IMR-90 (cell line): ENCODE results near the gene NOX3. TPM values are rescaled to one million over a fixed set of nuclear protein-coding genes. Genes with fewer than 3 reads are reported as not detected.

ENCODE experiments used
- ATAC-seq: fragments of 200-7000 bp; cut with Tn5 transposase; 2 replicates; pipeline ENCODE4 v1.9.1; 2020; ENCODE audit warnings: low read depth, mild to moderate bottlenecking, moderate library complexity
- BruUV-seq: library from RNA; stranded (reverse); fragments of 400-500 nt; replicated peaks from 2 replicates; lab custom pipeline; 2021; lab: Mats Ljungman, UMichigan
- CTCF ChIA-PET: fragments of 300-600 bp; formaldehyde crosslinking; extraction: SDS; loops from one replicate; lab custom pipeline; 2021; ENCODE audit warnings: antibody characterized with exemption; lab: Yijun Ruan, JAX
- POLR2A ChIA-PET: fragments of 300-600 bp; sonication (Branson Sonifier 250); formaldehyde crosslinking; loops from one replicate; lab custom pipeline; 2022; ENCODE audit warnings: antibody characterized with exemption; ENCODE audit not compliant: unreplicated experiment; lab: Charles Lee
- DNase-seq: peaks from one replicate; pipeline ENCODE4 v3.0.0; 2013
- H2AFZ ChIP-seq: replicated peaks from 2 replicates; pipeline ENCODE3; 2013; ENCODE audit warnings: low read length, mild to moderate bottlenecking; ENCODE audit not compliant: poor library complexity
- H2AK5ac ChIP-seq: 2 replicates; pipeline ENCODE4 v1.6.1; 2013; ENCODE audit warnings: low read depth, low read length, inconsistent platforms
- H2AK9ac ChIP-seq: replicated peaks from 2 replicates; pipeline ENCODE3; 2013; ENCODE audit warnings: mild to moderate bottlenecking, low read depth, low read length, moderate library complexity; ENCODE audit not compliant: poor library complexity
- H2BK120ac ChIP-seq: 2 replicates; pipeline ENCODE4 v1.6.1; 2013; ENCODE audit warnings: low read depth, low read length, inconsistent platforms
- H2BK15ac ChIP-seq: 3 replicates; pipeline ENCODE4 v1.6.1; 2013; ENCODE audit warnings: low read depth, low read length, inconsistent platforms
- H2BK20ac ChIP-seq: 2 replicates; pipeline ENCODE4 v1.6.1; 2013; ENCODE audit warnings: low read depth, mild to moderate bottlenecking, inconsistent platforms, low read length, moderate library complexity
- H2BK5ac ChIP-seq: 2 replicates; pipeline ENCODE4 v1.6.1; 2013; ENCODE audit warnings: mild to moderate bottlenecking, low read depth, low read length, inconsistent platforms; ENCODE audit not compliant: poor library complexity, severe bottlenecking
- H3K14ac ChIP-seq: replicated peaks from 2 replicates; pipeline ENCODE4 v1.6.1; 2013; ENCODE audit warnings: low read depth, low read length, inconsistent platforms
- H3K18ac ChIP-seq: 2 replicates; pipeline ENCODE4 v1.6.1; 2013; ENCODE audit warnings: low read depth, low read length, control low read depth
- H3K23ac ChIP-seq: 2 replicates; pipeline ENCODE4 v1.6.1; 2013; ENCODE audit warnings: low read depth, low read length, inconsistent platforms
- H3K27ac ChIP-seq: 2 replicates; pipeline ENCODE4 v1.5.1; 2013; ENCODE audit warnings: mild to moderate bottlenecking, control low read depth, low read length; ENCODE audit not compliant: insufficient read depth
- H3K27me3 ChIP-seq: 2 replicates; pipeline ENCODE4 v1.6.1; 2013; ENCODE audit warnings: low read length; ENCODE audit not compliant: control insufficient read depth, insufficient read depth
- H3K36me3 ChIP-seq: 2 replicates; pipeline ENCODE4 v1.6.1; 2013; ENCODE audit warnings: low read length, mixed read lengths; ENCODE audit not compliant: control insufficient read depth, insufficient read depth
- H3K4ac ChIP-seq: 2 replicates; pipeline ENCODE4 v1.6.1; 2013; ENCODE audit warnings: low read depth, low read length, inconsistent platforms
- H3K4me1 ChIP-seq: 2 replicates; pipeline ENCODE4 v1.6.1; 2013; ENCODE audit warnings: low read length, mixed read lengths; ENCODE audit not compliant: control insufficient read depth, insufficient read depth
- H3K4me2 ChIP-seq: 2 replicates; pipeline ENCODE4 v1.6.1; 2013; ENCODE audit warnings: low read depth, mild to moderate bottlenecking, control low read depth, low read length, moderate library complexity
- H3K4me3 ChIP-seq: 2 replicates; pipeline ENCODE4 v1.5.1; 2013; ENCODE audit warnings: low read depth, mild to moderate bottlenecking, control low read depth, low read length, moderate library complexity; ENCODE audit not compliant: insufficient read depth
- H3K56ac ChIP-seq: 2 replicates; pipeline ENCODE4 v1.6.1; 2013; ENCODE audit warnings: low read length, inconsistent platforms; ENCODE audit not compliant: insufficient read depth; ENCODE audit errors: extremely low read depth
- H3K79me1 ChIP-seq, 2 experiments: 2 replicates each; pipeline ENCODE4 v1.6.1; 2013; ENCODE audit warnings: low read length in 2 of 2, inconsistent platforms in 1 of 2, low read depth in 1 of 2
- H3K9ac ChIP-seq: 2 replicates; pipeline ENCODE4 v1.6.1; 2013; ENCODE audit warnings: low read depth, low read length, control low read depth
- H3K9me1 ChIP-seq: 2 replicates; pipeline ENCODE4 v1.6.1; 2013; ENCODE audit warnings: low read length, inconsistent platforms; ENCODE audit not compliant: insufficient read depth
- H3K9me3 ChIP-seq: 2 replicates; pipeline ENCODE4 v1.6.1; 2013; ENCODE audit warnings: low read length; ENCODE audit not compliant: control insufficient read depth, insufficient read depth
- H4K20me1 ChIP-seq: 2 replicates; pipeline ENCODE4 v1.6.1; 2013; ENCODE audit warnings: low read length, inconsistent platforms; ENCODE audit not compliant: insufficient read depth
- H4K5ac ChIP-seq: 2 replicates; pipeline ENCODE4 v1.6.1; 2013; ENCODE audit warnings: mild to moderate bottlenecking, low read depth, low read length, control low read depth
- H4K8ac ChIP-seq, 2 experiments: 2 replicates each; pipeline ENCODE4 v1.6.1; 2013; ENCODE audit warnings: low read depth in 2 of 2, low read length in 2 of 2, control low read depth in 1 of 2, inconsistent platforms in 1 of 2
- H4K91ac ChIP-seq: 2 replicates; pipeline ENCODE4 v1.6.1; 2013; ENCODE audit warnings: low read depth, low read length, inconsistent platforms; ENCODE audit not compliant: insufficient read depth
- BHLHE40 ChIP-seq: fragments of 150-350 bp; IDR thresholded peaks from 2 replicates; pipeline ENCODE4 v1.6.1; 2016; ENCODE audit warnings: mild to moderate bottlenecking, low read depth, low read length
- CEBPB ChIP-seq: IDR thresholded peaks from 2 replicates; pipeline ENCODE4 v1.6.1; 2012; ENCODE audit warnings: low read depth, low read length, improper control_type of control experiment
- CHD1 ChIP-seq: IDR thresholded peaks from 2 replicates; pipeline ENCODE4 v1.6.1; 2012; ENCODE audit warnings: low read depth, low read length, improper control_type of control experiment
- FOS ChIP-seq: fragments of 150-350 bp; IDR thresholded peaks from 2 replicates; pipeline ENCODE4 v1.6.1; 2016; ENCODE audit warnings: low read depth, low read length
- MAFK ChIP-seq: IDR thresholded peaks from 2 replicates; pipeline ENCODE4 v1.6.1; 2012; ENCODE audit warnings: low read depth, low read length, improper control_type of control experiment
- MAZ ChIP-seq: IDR thresholded peaks from 2 replicates; pipeline ENCODE4 v1.6.1; 2012; ENCODE audit warnings: low read depth, mild to moderate bottlenecking, low read length, improper control_type of control experiment, moderate library complexity, borderline replicate concordance
- MXI1 ChIP-seq: IDR thresholded peaks from 2 replicates; pipeline ENCODE4 v1.6.1; 2012; ENCODE audit warnings: low read depth, mild to moderate bottlenecking, low read length, moderate library complexity, borderline replicate concordance
- NFE2L2 ChIP-seq: fragments of 150-350 bp; IDR thresholded peaks from 2 replicates; pipeline ENCODE4 v1.6.1; 2016; ENCODE audit warnings: low read depth, mild to moderate bottlenecking, low read length
- POLR2A ChIP-seq: IDR thresholded peaks from 2 replicates; pipeline ENCODE4 v1.6.1; 2012; ENCODE audit warnings: mild to moderate bottlenecking, low read depth, low read length
- RAD21 ChIP-seq: IDR thresholded peaks from 2 replicates; pipeline ENCODE4 v1.6.1; 2012; ENCODE audit warnings: low read length, improper control_type of control experiment
- RCOR1 ChIP-seq: IDR thresholded peaks from 2 replicates; pipeline ENCODE4 v1.6.1; 2012; ENCODE audit warnings: mild to moderate bottlenecking, low read length, improper control_type of control experiment; ENCODE audit not compliant: insufficient replicate concordance
- RFX5 ChIP-seq: IDR thresholded peaks from 2 replicates; pipeline ENCODE4 v1.8.0; 2012; ENCODE audit warnings: low read depth, mild to moderate bottlenecking, low read length, moderate library complexity
- SMC3 ChIP-seq: fragments of 150-350 bp; IDR thresholded peaks from 2 replicates; pipeline ENCODE4 v1.6.1; 2016; ENCODE audit warnings: low read depth, mild to moderate bottlenecking, antibody characterized with exemption, low read length, moderate library complexity
- WGBS, 2 experiments: methylation state at CpG; one replicate each; pipeline versions ENCODE4 v1.1.5 to v1.1.7; 2013; ENCODE audit warnings: missing lambda C conversion rate in 2 of 2; ENCODE audit not compliant: insufficient read length in 1 of 2; ENCODE audit errors: extremely low coverage in 2 of 2; 5-methylcytosine and 5-hydroxymethylcytosine counted together
- dilution Hi-C: fragments of 300-500 bp; cut with HindIII; formaldehyde crosslinking; loops from one replicate; pipeline ENCODE4 v1.14.3; 2018; ENCODE audit warnings: low sequenced_read_pairs; ENCODE audit not compliant: unreplicated experiment
- in situ Hi-C: fragments of 300-500 bp; cut with MboI; formaldehyde crosslinking; loops from 3 replicates; pipeline ENCODE4 v1.14.3; 2019; ENCODE audit warnings: low sequenced_read_pairs, inconsistent platforms, mixed read lengths
- intact Hi-C: fragments of 100-400 bp; cut with micrococcal nuclease; formaldehyde crosslinking; loops from 2 replicates; pipeline ENCODE4 v1.10.0; 2022
- polyA plus RNA-seq, 3 experiments: library from polyadenylated mRNA; depleted of rRNA; stranded (reverse); fragments of >200 nt; gene quantifications; 2 replicates each; pipeline ENCODE4 v1.2.3, GENCODE V29; 2012; ENCODE audit warnings: low replicate concordance in 1 of 3
- total RNA-seq: library from RNA; depleted of rRNA; stranded (reverse); fragments of >200 nt; gene quantifications from 2 replicates; pipeline ENCODE4 v1.2.3, GENCODE V29; 2012
- TF ChIP-seq, protein P1 (sequence below): fragments of 150-350 bp; IDR thresholded peaks from 2 replicates; pipeline ENCODE4 v1.6.1; 2017; ENCODE audit warnings: mild to moderate bottlenecking, antibody characterized with exemption, low read length, low read depth
- TF ChIP-seq, protein P2 (sequence below): fragments of 150-350 bp; IDR thresholded peaks from 2 replicates; pipeline ENCODE4 v1.6.1; 2016; ENCODE audit warnings: low read depth, mild to moderate bottlenecking, low read length, moderate library complexity, borderline replicate concordance
- TF ChIP-seq, protein P3 (sequence below): conservative IDR thresholded peaks from 2 replicates; pipeline ENCODE4 v1.5.1; 2012; ENCODE audit warnings: mild to moderate bottlenecking, low read depth, low read length, improper control_type of control experiment

Gene NOX3
- total and polyA plus RNA-seq, 2 of the 4 experiments (the other 2 are of a cell fraction): not detected

DNA sequence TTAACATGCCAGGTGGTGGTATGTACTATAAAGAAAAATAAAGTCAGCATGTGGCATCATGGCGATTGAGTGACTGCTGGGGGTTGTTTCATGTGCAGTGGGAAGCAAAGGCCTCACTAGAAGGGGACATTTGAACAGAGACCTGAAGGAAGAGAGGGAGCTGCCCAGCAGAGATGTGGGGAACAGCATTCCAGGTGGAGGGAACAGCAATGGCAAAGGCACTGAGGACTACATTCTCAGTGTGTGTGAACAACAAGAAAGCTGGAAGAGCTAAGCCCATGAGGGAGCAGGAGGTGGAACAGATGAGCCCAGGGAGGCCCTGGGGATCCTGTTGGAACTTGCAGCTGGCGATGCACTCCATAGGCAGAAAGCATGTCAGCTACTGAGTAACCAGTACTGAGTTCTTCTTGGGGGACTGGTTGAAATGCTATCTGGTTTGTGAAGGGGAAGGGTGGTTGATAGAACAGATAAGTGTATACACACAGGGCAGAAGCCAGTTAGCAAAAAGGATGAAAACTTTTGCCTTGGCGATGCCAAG lies 29.2 kb downstream of the NOX3 start:
- intact Hi-C loops (no loop called here), dilution Hi-C loops (no loop called here), in situ Hi-C loops (no loop called here)
- H2AK5ac ChIP-seq: no peak overlapping the region
- no peaks in the 10 kb centered on the region for H4K20me1 ChIP-seq
- H3K18ac ChIP-seq: no peak overlapping the region
- ATAC-seq: no peak
- no TSS peak for BruUV-seq
- no peak overlapping the region for H2BK20ac ChIP-seq
- H3K27me3 ChIP-seq: no peaks in the 10 kb centered on the region
- no peak overlapping the region for H4K8ac ChIP-seq
- H3K4me3 ChIP-seq: no peak overlapping the region
- H3K9me3 ChIP-seq: no peaks in the 10 kb centered on the region
- H3K4ac ChIP-seq: no peak overlapping the region
- no peak overlapping the region for H4K91ac ChIP-seq
- POLR2A ChIA-PET: interaction anchor here (0.5 kb wide), 1 partner anchor 22 kb away, joined by 3 read pairs; no protein-coding TSS in a partner anchor
- no peak overlapping the region for H3K14ac ChIP-seq
- H2BK5ac ChIP-seq: no peak overlapping the region
- H3K36me3 ChIP-seq: no peaks in the 10 kb centered on the region
- no CpG with 5 or more reads among the region's 3 CpGs for WGBS, 2 experiments
- no peaks in the 10 kb centered on the region; the same call in 1 of the 2 replicates for H3K9me1 ChIP-seq
- no peak overlapping the region for H3K56ac ChIP-seq
- H3K4me1 ChIP-seq: no peaks in the 10 kb centered on the region
- no peak overlapping the region for H2AFZ ChIP-seq
- CTCF ChIA-PET: no interaction called here
- no peak overlapping the region for H2BK15ac ChIP-seq
- no peak overlapping the region for H3K23ac ChIP-seq
- H2BK120ac ChIP-seq: no peak overlapping the region
- no peak overlapping the region for H3K9ac ChIP-seq
- no peak overlapping the region for H3K27ac ChIP-seq
- no peaks in the 10 kb centered on the region for H3K79me1 ChIP-seq
- TF ChIP-seq RFX5 (no peak), RCOR1 (no peak), NFE2L2 (no peak), MAFK (no peak), MXI1 (no peak), MAZ (no peak), FOS (no peak), CHD1 (no peak), RAD21 (no peak), CEBPB (no peak), POLR2A (no peak), SMC3 (no peak), BHLHE40 (no peak)
- TF ChIP-seq, protein P1, sequence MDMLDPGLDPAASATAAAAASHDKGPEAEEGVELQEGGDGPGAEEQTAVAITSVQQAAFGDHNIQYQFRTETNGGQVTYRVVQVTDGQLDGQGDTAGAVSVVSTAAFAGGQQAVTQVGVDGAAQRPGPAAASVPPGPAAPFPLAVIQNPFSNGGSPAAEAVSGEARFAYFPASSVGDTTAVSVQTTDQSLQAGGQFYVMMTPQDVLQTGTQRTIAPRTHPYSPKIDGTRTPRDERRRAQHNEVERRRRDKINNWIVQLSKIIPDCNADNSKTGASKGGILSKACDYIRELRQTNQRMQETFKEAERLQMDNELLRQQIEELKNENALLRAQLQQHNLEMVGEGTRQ: no peak
- TF ChIP-seq, protein P2, sequence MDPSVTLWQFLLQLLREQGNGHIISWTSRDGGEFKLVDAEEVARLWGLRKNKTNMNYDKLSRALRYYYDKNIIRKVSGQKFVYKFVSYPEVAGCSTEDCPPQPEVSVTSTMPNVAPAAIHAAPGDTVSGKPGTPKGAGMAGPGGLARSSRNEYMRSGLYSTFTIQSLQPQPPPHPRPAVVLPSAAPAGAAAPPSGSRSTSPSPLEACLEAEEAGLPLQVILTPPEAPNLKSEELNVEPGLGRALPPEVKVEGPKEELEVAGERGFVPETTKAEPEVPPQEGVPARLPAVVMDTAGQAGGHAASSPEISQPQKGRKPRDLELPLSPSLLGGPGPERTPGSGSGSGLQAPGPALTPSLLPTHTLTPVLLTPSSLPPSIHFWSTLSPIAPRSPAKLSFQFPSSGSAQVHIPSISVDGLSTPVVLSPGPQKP: no peak
- TF ChIP-seq, protein P3, sequence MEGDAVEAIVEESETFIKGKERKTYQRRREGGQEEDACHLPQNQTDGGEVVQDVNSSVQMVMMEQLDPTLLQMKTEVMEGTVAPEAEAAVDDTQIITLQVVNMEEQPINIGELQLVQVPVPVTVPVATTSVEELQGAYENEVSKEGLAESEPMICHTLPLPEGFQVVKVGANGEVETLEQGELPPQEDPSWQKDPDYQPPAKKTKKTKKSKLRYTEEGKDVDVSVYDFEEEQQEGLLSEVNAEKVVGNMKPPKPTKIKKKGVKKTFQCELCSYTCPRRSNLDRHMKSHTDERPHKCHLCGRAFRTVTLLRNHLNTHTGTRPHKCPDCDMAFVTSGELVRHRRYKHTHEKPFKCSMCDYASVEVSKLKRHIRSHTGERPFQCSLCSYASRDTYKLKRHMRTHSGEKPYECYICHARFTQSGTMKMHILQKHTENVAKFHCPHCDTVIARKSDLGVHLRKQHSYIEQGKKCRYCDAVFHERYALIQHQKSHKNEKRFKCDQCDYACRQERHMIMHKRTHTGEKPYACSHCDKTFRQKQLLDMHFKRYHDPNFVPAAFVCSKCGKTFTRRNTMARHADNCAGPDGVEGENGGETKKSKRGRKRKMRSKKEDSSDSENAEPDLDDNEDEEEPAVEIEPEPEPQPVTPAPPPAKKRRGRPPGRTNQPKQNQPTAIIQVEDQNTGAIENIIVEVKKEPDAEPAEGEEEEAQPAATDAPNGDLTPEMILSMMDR: no peak
- H3K4me2 ChIP-seq: no peak overlapping the region
- no peak overlapping the region for H4K5ac ChIP-seq
- DNase-seq: no peak
- no peak overlapping the region for H2AK9ac ChIP-seq
